Loucy (cell line): ENCODE measurements around the gene HUS1B.

Experiments
- H2AFZ ChIP-seq: fragments of 200-600 bp; sonication (generic); 2 replicates; pipeline ENCODE4 v1.6.0; 2016; ENCODE audit warnings: antibody characterized with exemption, mild to moderate bottlenecking, low read length, moderate library complexity
- H3F3A ChIP-seq: fragments of 200-600 bp; 2 replicates; pipeline ENCODE4 v1.6.0; 2016; ENCODE audit warnings: antibody characterized with exemption, low read depth, mild to moderate bottlenecking
- H3K27me3 ChIP-seq: fragments of 200-600 bp; sonication (generic); 2 replicates; pipeline ENCODE4 v1.6.1; 2014; ENCODE audit warnings: low read length, mild to moderate bottlenecking; ENCODE audit not compliant: insufficient read depth, poor library complexity, severe bottlenecking
- H3K36me3 ChIP-seq: fragments of 200-600 bp; sonication (generic); 2 replicates; pipeline ENCODE4 v1.6.1; 2016; ENCODE audit warnings: low read length; ENCODE audit not compliant: insufficient read depth
- H3K4me1 ChIP-seq: fragments of 200-600 bp; sonication (generic); 2 replicates; pipeline ENCODE4 v1.5.1; 2014; ENCODE audit warnings: low read length, mild to moderate bottlenecking; ENCODE audit not compliant: insufficient read depth, poor library complexity, severe bottlenecking
- H3K4me2 ChIP-seq: fragments of 200-600 bp; sonication (generic); 2 replicates; pipeline ENCODE4 v1.6.0; 2014; ENCODE audit warnings: antibody characterized with exemption, low read length, low read depth, mild to moderate bottlenecking; ENCODE audit not compliant: poor library complexity, severe bottlenecking
- H3K4me3 ChIP-seq: fragments of 200-600 bp; sonication (generic); 2 replicates; pipeline ENCODE4 v1.5.1; 2014; ENCODE audit warnings: low read length, mild to moderate bottlenecking, mixed read lengths; ENCODE audit not compliant: poor library complexity, severe bottlenecking
- H3K79me2 ChIP-seq: fragments of 200-600 bp; sonication (generic); 2 replicates; pipeline ENCODE4 v1.6.1; 2014; ENCODE audit warnings: low read length; ENCODE audit not compliant: insufficient read depth
- H3K9ac ChIP-seq: fragments of 200-600 bp; sonication (generic); 2 replicates; pipeline ENCODE4 v1.6.0; 2014; ENCODE audit warnings: mild to moderate bottlenecking, low read depth, low read length, moderate library complexity; ENCODE audit not compliant: poor library complexity, severe bottlenecking
- H3K9me2 ChIP-seq: fragments of 200-600 bp; sonication (generic); replicated peaks from 2 replicates; pipeline ENCODE4 v1.6.1; 2016; ENCODE audit warnings: low read depth, low read length, mixed read lengths
- H3K9me3 ChIP-seq: fragments of 200-600 bp; sonication (generic); 2 replicates; pipeline ENCODE4 v1.6.1; 2014; ENCODE audit warnings: mild to moderate bottlenecking, antibody characterized with exemption, low read length, low read depth; ENCODE audit not compliant: insufficient read depth
- H4K20me1 ChIP-seq: fragments of 200-600 bp; sonication (generic); 2 replicates; pipeline ENCODE4 v1.6.0; 2014; ENCODE audit warnings: antibody characterized with exemption, low read length, mild to moderate bottlenecking; ENCODE audit not compliant: insufficient read depth, poor library complexity, severe bottlenecking
- EZH2phosphoT487 ChIP-seq: fragments of 200-600 bp; IDR thresholded peaks from 2 replicates; pipeline ENCODE4 v1.6.1; 2018; ENCODE audit warnings: antibody characterized with exemption, mild to moderate bottlenecking, moderate library complexity, borderline replicate concordance
- TF ChIP-seq, protein P1 (sequence below): fragments of 200-600 bp; sonication (generic); conservative IDR thresholded peaks from 2 replicates; pipeline ENCODE4 v1.5.1; 2014; ENCODE audit warnings: mild to moderate bottlenecking, antibody characterized with exemption, low read length

Gene HUS1B

GRCh38 chr6:633611-634010, 23.3 kb downstream of the HUS1B start:
- peaks cover 5% of the 10 kb centered on the region for H3K4me1 ChIP-seq
- no peaks in the 10 kb centered on the region for H3K79me2 ChIP-seq
- H3K4me3 ChIP-seq: no peak overlapping the region
- H3K36me3 ChIP-seq: peaks cover 16% of the 10 kb centered on the region; the same call in 1 of the 2 replicates
- H3K9ac ChIP-seq: no peak overlapping the region
- no peaks in the 10 kb centered on the region for H3K9me2 ChIP-seq
- no peaks in the 10 kb centered on the region for H3K27me3 ChIP-seq
- H4K20me1 ChIP-seq: no peaks in the 10 kb centered on the region
- no peaks in the 10 kb centered on the region for H3F3A ChIP-seq
- H3K9me3 ChIP-seq: no peaks in the 10 kb centered on the region
- H3K4me2 ChIP-seq: no peak overlapping the region
- no peak overlapping the region for H2AFZ ChIP-seq
- TF ChIP-seq, protein P1, sequence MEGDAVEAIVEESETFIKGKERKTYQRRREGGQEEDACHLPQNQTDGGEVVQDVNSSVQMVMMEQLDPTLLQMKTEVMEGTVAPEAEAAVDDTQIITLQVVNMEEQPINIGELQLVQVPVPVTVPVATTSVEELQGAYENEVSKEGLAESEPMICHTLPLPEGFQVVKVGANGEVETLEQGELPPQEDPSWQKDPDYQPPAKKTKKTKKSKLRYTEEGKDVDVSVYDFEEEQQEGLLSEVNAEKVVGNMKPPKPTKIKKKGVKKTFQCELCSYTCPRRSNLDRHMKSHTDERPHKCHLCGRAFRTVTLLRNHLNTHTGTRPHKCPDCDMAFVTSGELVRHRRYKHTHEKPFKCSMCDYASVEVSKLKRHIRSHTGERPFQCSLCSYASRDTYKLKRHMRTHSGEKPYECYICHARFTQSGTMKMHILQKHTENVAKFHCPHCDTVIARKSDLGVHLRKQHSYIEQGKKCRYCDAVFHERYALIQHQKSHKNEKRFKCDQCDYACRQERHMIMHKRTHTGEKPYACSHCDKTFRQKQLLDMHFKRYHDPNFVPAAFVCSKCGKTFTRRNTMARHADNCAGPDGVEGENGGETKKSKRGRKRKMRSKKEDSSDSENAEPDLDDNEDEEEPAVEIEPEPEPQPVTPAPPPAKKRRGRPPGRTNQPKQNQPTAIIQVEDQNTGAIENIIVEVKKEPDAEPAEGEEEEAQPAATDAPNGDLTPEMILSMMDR: no peak
- no peak for TF ChIP-seq EZH2phosphoT487

GRCh38 chr6:628766-629165, 28.1 kb downstream of the HUS1B start:
- Histone ChIP-seq H4K20me1 (no peaks in the 10 kb centered on the region), H3K79me2 (no peaks in the 10 kb centered on the region), H2AFZ (no peak overlapping the region), H3K27me3 (no peaks in the 10 kb centered on the region), H3K4me3 (no peak overlapping the region), H3K9me3 (no peaks in the 10 kb centered on the region), H3F3A (no peaks in the 10 kb centered on the region), H3K9ac (no peak overlapping the region), H3K36me3 (no peaks in the 10 kb centered on the region; the same call in 1 of the 2 replicates), H3K4me2 (peak overlapping the region; percentile 27), H3K4me1 (peaks cover 19% of the 10 kb centered on the region), H3K9me2 (no peaks in the 10 kb centered on the region)
- no peak for TF ChIP-seq EZH2phosphoT487
- TF ChIP-seq, protein P1: no peak

- Histone ChIP-seq H3K27me3 (no peaks in the 10 kb centered on the region), H3K79me2 (no peaks in the 10 kb centered on the region), H3K36me3 (no peaks in the 10 kb centered on the region), H3K4me3 (peak overlapping the region; percentile 59), H3K4me2 (peak overlapping the region; percentile 53), H3F3A (no peaks in the 10 kb centered on the region), H3K9me2 (no peaks in the 10 kb centered on the region), H3K4me1 (peaks cover 19% of the 10 kb centered on the region), H3K9ac (peak overlapping the region; percentile 55), H3K9me3 (no peaks in the 10 kb centered on the region), H2AFZ (no peak overlapping the region), H4K20me1 (no peaks in the 10 kb centered on the region)
- TF ChIP-seq, protein P1: no peak
- TF ChIP-seq EZH2phosphoT487: no peak
These were observed 30.7 kb downstream of the HUS1B start for GRCh38 chr6:626236-626635.
